Hepatocyte (in vitro differentiated cells): ENCODE results near the gene MT3. TPM values are rescaled to one million over a fixed set of nuclear protein-coding genes. Genes with fewer than 3 reads are reported as not detected.
A peak's percentile ranks its signal among the peaks of the same experiment; 100 is the strongest.

Source experiments
- DNase-seq: peaks from one replicate; pipeline ENCODE4 v3.0.0-alpha.2; 2016; ENCODE audit warnings: low spot score
- H2AFZ ChIP-seq: fragments of 200-600 bp; sonication (generic); 2 replicates; pipeline ENCODE4 v1.6.0; 2016; ENCODE audit warnings: antibody characterized with exemption, mild to moderate bottlenecking
- H3K27ac ChIP-seq: fragments of 200-600 bp; sonication (generic); 2 replicates; pipeline ENCODE4 v1.5.1; 2016; ENCODE audit warnings: mild to moderate bottlenecking
- H3K27me3 ChIP-seq: fragments of 200-600 bp; sonication (generic); 2 replicates; pipeline ENCODE4 v1.6.1; 2016
- H3K36me3 ChIP-seq: fragments of 200-600 bp; sonication (generic); replicated peaks from 2 replicates; pipeline ENCODE4 v1.5.1; 2016; ENCODE audit warnings: low read depth; ENCODE audit not compliant: insufficient read depth
- H3K4me1 ChIP-seq: fragments of 200-600 bp; sonication (generic); 2 replicates; pipeline ENCODE4 v1.5.1; 2016; ENCODE audit warnings: mild to moderate bottlenecking, moderate library complexity; ENCODE audit not compliant: insufficient read depth
- H3K4me2 ChIP-seq: fragments of 200-600 bp; sonication (generic); 2 replicates; pipeline ENCODE4 v1.6.0; 2016
- H3K4me3 ChIP-seq: fragments of 200-600 bp; sonication (generic); 2 replicates; pipeline ENCODE4 v1.5.1; 2016; ENCODE audit warnings: mild to moderate bottlenecking
- H3K79me2 ChIP-seq: fragments of 200-600 bp; sonication (generic); 2 replicates; pipeline ENCODE4 v1.6.0; 2017; ENCODE audit warnings: mild to moderate bottlenecking
- H3K9me2 ChIP-seq: fragments of 200-600 bp; sonication (generic); replicated peaks from 2 replicates; pipeline ENCODE4 v1.6.0; 2017; ENCODE audit warnings: mild to moderate bottlenecking; ENCODE audit not compliant: insufficient read depth
- H3K9me3 ChIP-seq: fragments of 200-600 bp; sonication (generic); 2 replicates; pipeline ENCODE4 v1.5.1; 2016; ENCODE audit warnings: low read depth, mild to moderate bottlenecking
- H4K20me1 ChIP-seq: fragments of 200-600 bp; sonication (generic); 2 replicates; pipeline ENCODE4 v1.6.0; 2016; ENCODE audit warnings: mild to moderate bottlenecking; ENCODE audit not compliant: insufficient read depth, poor library complexity, severe bottlenecking
- EZH2 ChIP-seq: fragments of 200-600 bp; sonication (generic); IDR thresholded peaks from 2 replicates; pipeline ENCODE4 v1.6.1; 2016; ENCODE audit warnings: antibody characterized with exemption, mild to moderate bottlenecking, borderline replicate concordance
- EZH2phosphoT487 ChIP-seq: fragments of 200-600 bp; sonication (generic); IDR thresholded peaks from one replicate; pipeline ENCODE4 v1.6.1; 2018; ENCODE audit warnings: antibody characterized with exemption, mild to moderate bottlenecking, low read depth, moderate library complexity; ENCODE audit not compliant: unreplicated experiment, severe bottlenecking
- WGBS: methylation state at CpG from one replicate; pipeline ENCODE4 v1.1.6; 2016; ENCODE audit warnings: low lambda C conversion rate; ENCODE audit errors: missing lambda C conversion rate; 5-methylcytosine and 5-hydroxymethylcytosine counted together
- polyA plus RNA-seq: library from polyadenylated mRNA; unstranded; fragments of >200 nt; fragmentation: Nextera tagmentation; extraction: Ambion mirVana; gene quantifications from 2 replicates; pipeline ENCODE4 v1.2.1, GENCODE V29; 2016
- total RNA-seq: library from RNA; depleted of rRNA; stranded (reverse); fragments of >200 nt; gene quantifications from 2 replicates; pipeline ENCODE4 v1.2.3, GENCODE V29; 2014
- TF ChIP-seq, protein P1 (sequence below): fragments of 200-600 bp; sonication (generic); IDR thresholded peaks from 2 replicates; pipeline ENCODE4 v1.5.1; 2016; ENCODE audit warnings: antibody characterized with exemption, mild to moderate bottlenecking; ENCODE audit not compliant: poor library complexity

MT3 gene
- total and polyA plus RNA-seq, 2 experiments from 2014 or later: not detected

DNA sequence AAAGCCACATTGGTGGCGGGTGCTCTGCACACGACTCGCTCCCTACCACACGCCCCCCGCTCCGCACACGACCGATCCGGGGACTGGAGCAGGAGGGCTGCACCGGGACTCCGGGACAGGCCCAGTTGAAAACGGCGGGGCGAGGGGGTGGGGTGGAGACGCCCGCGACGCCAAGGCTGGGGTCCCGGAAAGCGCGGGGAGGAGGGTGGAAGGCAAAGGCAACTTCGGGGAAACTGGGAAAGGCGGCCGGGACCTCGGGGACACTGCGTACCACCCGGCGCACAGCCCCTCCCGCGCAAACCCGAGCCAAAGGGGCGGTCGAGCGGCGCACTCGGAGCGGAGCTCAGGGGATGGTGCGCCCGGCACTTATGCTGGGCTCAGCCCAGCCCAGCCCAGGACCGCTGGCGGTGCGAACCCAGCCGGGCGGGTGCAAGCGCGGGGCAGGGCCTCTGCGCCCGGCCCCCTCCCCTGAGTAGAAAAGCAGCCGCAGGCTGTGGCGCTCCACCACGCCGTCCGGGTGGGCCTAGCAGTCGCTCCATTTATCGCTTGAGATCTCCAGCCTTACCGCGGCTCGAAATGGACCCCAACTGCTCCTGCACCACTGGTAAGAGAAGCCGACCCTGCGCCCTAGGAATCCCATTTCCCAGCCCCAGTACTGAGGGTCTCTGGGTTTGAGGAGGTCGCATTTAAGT, 43.0 kb downstream of the MT3 start, which contains the start of gene MT1M:
TSS of gene MT1M (plus strand) at position 504 of the 692 bp plus-strand sequence. CDS start at position 577, 73 bp downstream.
- H3K27ac ChIP-seq: no peak within 1 kb of the TSS
- H3K4me3 ChIP-seq: peak within 1 kb of the TSS; percentile 39
- H3K79me2 ChIP-seq: no peaks in the 10 kb centered on the region
- 2% methylated on average over 49 of the region's 61 CpGs for WGBS
- peaks cover 84% of the 10 kb centered on the region for H3K27me3 ChIP-seq
- peak within 1 kb of the TSS; percentile 28 for H2AFZ ChIP-seq
- peak within 1 kb of the TSS; percentile 89 for H3K4me2 ChIP-seq
- no peaks in the 10 kb centered on the region for H3K9me2 ChIP-seq
- peaks cover 13% of the 10 kb centered on the region for H3K4me1 ChIP-seq
- DNase-seq: peak; percentile 26
- no peak for TF ChIP-seq EZH2
- TF ChIP-seq, protein P1, sequence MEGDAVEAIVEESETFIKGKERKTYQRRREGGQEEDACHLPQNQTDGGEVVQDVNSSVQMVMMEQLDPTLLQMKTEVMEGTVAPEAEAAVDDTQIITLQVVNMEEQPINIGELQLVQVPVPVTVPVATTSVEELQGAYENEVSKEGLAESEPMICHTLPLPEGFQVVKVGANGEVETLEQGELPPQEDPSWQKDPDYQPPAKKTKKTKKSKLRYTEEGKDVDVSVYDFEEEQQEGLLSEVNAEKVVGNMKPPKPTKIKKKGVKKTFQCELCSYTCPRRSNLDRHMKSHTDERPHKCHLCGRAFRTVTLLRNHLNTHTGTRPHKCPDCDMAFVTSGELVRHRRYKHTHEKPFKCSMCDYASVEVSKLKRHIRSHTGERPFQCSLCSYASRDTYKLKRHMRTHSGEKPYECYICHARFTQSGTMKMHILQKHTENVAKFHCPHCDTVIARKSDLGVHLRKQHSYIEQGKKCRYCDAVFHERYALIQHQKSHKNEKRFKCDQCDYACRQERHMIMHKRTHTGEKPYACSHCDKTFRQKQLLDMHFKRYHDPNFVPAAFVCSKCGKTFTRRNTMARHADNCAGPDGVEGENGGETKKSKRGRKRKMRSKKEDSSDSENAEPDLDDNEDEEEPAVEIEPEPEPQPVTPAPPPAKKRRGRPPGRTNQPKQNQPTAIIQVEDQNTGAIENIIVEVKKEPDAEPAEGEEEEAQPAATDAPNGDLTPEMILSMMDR: no peak
- no peak for TF ChIP-seq EZH2phosphoT487
- H4K20me1 ChIP-seq: no peaks in the 10 kb centered on the region
- no peaks in the 10 kb centered on the region for H3K36me3 ChIP-seq
- H3K9me3 ChIP-seq: no peaks in the 10 kb centered on the region

DNA sequence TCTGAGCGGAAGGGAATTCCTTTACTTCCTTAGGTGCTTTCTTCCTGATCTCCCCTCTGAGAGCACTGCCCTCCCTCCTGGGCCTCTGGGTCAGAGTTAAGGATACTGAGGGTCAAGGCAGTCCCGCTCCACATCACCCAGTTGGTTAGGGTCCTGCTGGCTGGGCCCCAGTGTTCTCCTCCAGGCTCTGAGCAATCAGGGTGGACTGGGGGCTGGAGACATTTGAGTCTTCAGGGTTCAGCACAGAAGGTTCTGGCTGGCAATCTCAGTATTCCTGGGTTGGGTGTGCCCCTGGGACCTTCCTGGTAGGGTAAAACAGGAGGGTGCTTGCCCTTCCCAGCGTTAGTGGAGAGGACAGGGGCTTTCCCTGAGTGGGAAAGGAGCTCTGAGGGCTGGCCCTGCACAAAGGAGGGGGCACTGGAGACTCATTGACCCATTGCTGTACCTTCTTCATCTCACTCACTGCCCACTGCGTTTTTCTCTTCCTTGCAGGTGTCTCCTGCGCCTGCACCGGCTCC, 43.6 kb downstream of the MT3 start:
- H2AFZ ChIP-seq: no peak overlapping the region
- no peaks in the 10 kb centered on the region for H3K36me3 ChIP-seq
- no peak for DNase-seq

DNA sequence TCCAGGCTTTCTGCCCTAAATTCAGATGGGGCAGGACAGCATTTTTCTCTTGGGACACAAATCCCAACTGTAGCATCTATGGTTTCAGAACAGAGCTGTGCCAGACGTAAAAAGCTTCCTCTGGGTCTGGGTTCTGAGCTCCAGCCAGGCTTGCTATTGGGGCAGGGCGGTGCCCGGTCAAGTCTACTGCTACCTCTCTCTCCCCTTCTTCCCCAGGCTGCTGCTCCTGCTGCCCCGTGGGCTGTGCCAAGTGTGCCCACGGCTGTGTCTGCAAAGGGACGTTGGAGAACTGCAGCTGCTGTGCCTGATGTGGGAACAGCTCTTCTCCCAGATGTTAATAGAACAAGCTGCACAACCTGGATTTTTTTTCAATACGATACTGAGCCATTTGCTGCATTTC, 44.2 kb downstream of the MT3 start:
- H3K4me3 ChIP-seq: no peak overlapping the region
- no peaks in the 10 kb centered on the region for H3K36me3 ChIP-seq
- no peaks in the 10 kb centered on the region for H4K20me1 ChIP-seq
- no peaks in the 10 kb centered on the region for H3K79me2 ChIP-seq
- H3K4me1 ChIP-seq: peaks cover 13% of the 10 kb centered on the region
- no peak overlapping the region for H2AFZ ChIP-seq
- DNase-seq: no peak
- H3K9me2 ChIP-seq: no peaks in the 10 kb centered on the region
- H3K27me3 ChIP-seq: peaks cover 94% of the 10 kb centered on the region
- H3K4me2 ChIP-seq: no peak overlapping the region
- WGBS: 55% methylated on average over 7 of the region's 7 CpGs
- H3K27ac ChIP-seq: no peak overlapping the region
- H3K9me3 ChIP-seq: no peaks in the 10 kb centered on the region
- TF ChIP-seq, protein P1: no peak
- no peak for TF ChIP-seq EZH2phosphoT487
- TF ChIP-seq EZH2: no peak

More for the DNA sequence above, 43.6 kb downstream of the MT3 start:
- no peak overlapping the region for H3K27ac ChIP-seq
- no peaks in the 10 kb centered on the region for H3K79me2 ChIP-seq
- H3K9me3 ChIP-seq: no peaks in the 10 kb centered on the region
- H4K20me1 ChIP-seq: no peaks in the 10 kb centered on the region
- WGBS: 11% methylated on average over 6 of the region's 6 CpGs
- H3K9me2 ChIP-seq: no peaks in the 10 kb centered on the region
- peaks cover 13% of the 10 kb centered on the region for H3K4me1 ChIP-seq
- no peak overlapping the region for H3K4me3 ChIP-seq
- H3K27me3 ChIP-seq: peaks cover 90% of the 10 kb centered on the region
- H3K4me2 ChIP-seq: peak overlapping the region; percentile 89
- TF ChIP-seq, protein P1: no peak
- TF ChIP-seq EZH2phosphoT487: no peak
- TF ChIP-seq EZH2: no peak
